Measurements from ENCODE around the gene COL5A1.

Gene COL5A1

GRCh38 chr9:134891713-134892112 lies 250.1 kb downstream of the COL5A1 start:
- TF ChIP-seq CTCF (conservative IDR thresholded peaks at IDR 0.05; ENCODE audit: low read length): no peak
- DNase-seq (ENCODE audit: low read depth): no peak
- no peak overlapping the region for H3K4me3 ChIP-seq (ENCODE audit: low read length)

GRCh38 chr9:134892221-134892620 lies 250.6 kb downstream of the COL5A1 start:
- TF ChIP-seq CTCF (conservative IDR thresholded peaks at IDR 0.05; ENCODE audit: low read length): no peak
- DNase-seq (ENCODE audit: low read depth): no peak
- H3K4me3 ChIP-seq (ENCODE audit: low read length): no peak overlapping the region

GRCh38 chr9:134892820-134893420 lies 251.3 kb downstream of the COL5A1 start:
- no peak for DNase-seq (ENCODE audit: low read depth)
- no peak for TF ChIP-seq CTCF (conservative IDR thresholded peaks at IDR 0.05; ENCODE audit: low read length)
- no peak overlapping the region for H3K4me3 ChIP-seq (ENCODE audit: low read length)
